Loucy (cell line): ENCODE data around the gene NRARP.

Experiments
- H2AFZ ChIP-seq: fragments of 200-600 bp; sonication (generic); 2 replicates; pipeline ENCODE4 v1.6.0; 2016; ENCODE audit warnings: antibody characterized with exemption, mild to moderate bottlenecking, low read length, moderate library complexity
- H3F3A ChIP-seq: fragments of 200-600 bp; 2 replicates; pipeline ENCODE4 v1.6.0; 2016; ENCODE audit warnings: antibody characterized with exemption, low read depth, mild to moderate bottlenecking
- H3K27me3 ChIP-seq: fragments of 200-600 bp; sonication (generic); 2 replicates; pipeline ENCODE4 v1.6.1; 2014; ENCODE audit warnings: low read length, mild to moderate bottlenecking; ENCODE audit not compliant: insufficient read depth, poor library complexity, severe bottlenecking
- H3K36me3 ChIP-seq: fragments of 200-600 bp; sonication (generic); 2 replicates; pipeline ENCODE4 v1.6.1; 2016; ENCODE audit warnings: low read length; ENCODE audit not compliant: insufficient read depth
- H3K4me1 ChIP-seq: fragments of 200-600 bp; sonication (generic); 2 replicates; pipeline ENCODE4 v1.5.1; 2014; ENCODE audit warnings: low read length, mild to moderate bottlenecking; ENCODE audit not compliant: insufficient read depth, poor library complexity, severe bottlenecking
- H3K4me2 ChIP-seq: fragments of 200-600 bp; sonication (generic); 2 replicates; pipeline ENCODE4 v1.6.0; 2014; ENCODE audit warnings: antibody characterized with exemption, low read length, low read depth, mild to moderate bottlenecking; ENCODE audit not compliant: poor library complexity, severe bottlenecking
- H3K4me3 ChIP-seq: fragments of 200-600 bp; sonication (generic); 2 replicates; pipeline ENCODE4 v1.5.1; 2014; ENCODE audit warnings: low read length, mild to moderate bottlenecking, mixed read lengths; ENCODE audit not compliant: poor library complexity, severe bottlenecking
- H3K79me2 ChIP-seq: fragments of 200-600 bp; sonication (generic); 2 replicates; pipeline ENCODE4 v1.6.1; 2014; ENCODE audit warnings: low read length; ENCODE audit not compliant: insufficient read depth
- H3K9ac ChIP-seq: fragments of 200-600 bp; sonication (generic); 2 replicates; pipeline ENCODE4 v1.6.0; 2014; ENCODE audit warnings: mild to moderate bottlenecking, low read depth, low read length, moderate library complexity; ENCODE audit not compliant: poor library complexity, severe bottlenecking
- H3K9me2 ChIP-seq: fragments of 200-600 bp; sonication (generic); replicated peaks from 2 replicates; pipeline ENCODE4 v1.6.1; 2016; ENCODE audit warnings: low read depth, low read length, mixed read lengths
- H3K9me3 ChIP-seq: fragments of 200-600 bp; sonication (generic); 2 replicates; pipeline ENCODE4 v1.6.1; 2014; ENCODE audit warnings: mild to moderate bottlenecking, antibody characterized with exemption, low read length, low read depth; ENCODE audit not compliant: insufficient read depth
- H4K20me1 ChIP-seq: fragments of 200-600 bp; sonication (generic); 2 replicates; pipeline ENCODE4 v1.6.0; 2014; ENCODE audit warnings: antibody characterized with exemption, low read length, mild to moderate bottlenecking; ENCODE audit not compliant: insufficient read depth, poor library complexity, severe bottlenecking
- EZH2phosphoT487 ChIP-seq: fragments of 200-600 bp; IDR thresholded peaks from 2 replicates; pipeline ENCODE4 v1.6.1; 2018; ENCODE audit warnings: antibody characterized with exemption, mild to moderate bottlenecking, moderate library complexity, borderline replicate concordance
- TF ChIP-seq, protein P1 (sequence below): fragments of 200-600 bp; sonication (generic); conservative IDR thresholded peaks from 2 replicates; pipeline ENCODE4 v1.5.1; 2014; ENCODE audit warnings: mild to moderate bottlenecking, antibody characterized with exemption, low read length

NRARP gene

DNA sequence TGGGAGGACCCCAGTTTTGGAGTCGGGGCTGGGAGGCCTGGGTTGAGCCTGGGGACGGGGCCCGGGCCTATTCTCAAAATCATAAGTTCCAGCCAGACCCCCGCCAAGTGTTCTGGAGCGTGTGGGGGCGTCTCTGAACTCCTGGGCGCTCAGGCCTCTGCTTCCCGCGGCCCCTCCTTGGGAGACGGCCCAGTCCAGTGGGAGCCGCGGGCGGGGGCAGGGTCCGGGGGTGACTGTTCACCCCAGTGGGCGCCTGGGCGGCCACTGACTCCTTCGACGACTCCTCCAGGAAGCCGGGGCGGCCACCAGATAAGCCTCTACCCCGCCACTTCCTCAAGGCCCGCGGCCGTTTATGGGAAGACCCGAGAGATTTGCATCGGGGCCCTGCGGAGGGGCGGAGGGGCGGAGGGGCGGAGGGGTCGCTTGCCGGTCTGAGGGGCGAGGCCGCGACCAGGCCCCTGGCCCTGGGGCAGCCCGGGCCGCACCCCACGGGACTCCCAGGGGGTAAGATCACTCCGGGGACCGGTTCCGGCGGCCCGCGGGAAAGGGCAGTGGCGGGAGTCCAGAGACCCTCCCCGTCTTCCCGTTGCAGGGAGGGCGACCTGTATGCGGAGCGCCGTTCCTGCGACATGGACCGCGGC is 23.9 kb downstream of the NRARP start:
- Histone ChIP-seq H3K9me2 (no peaks in the 10 kb centered on the region), H3F3A (no peaks in the 10 kb centered on the region), H2AFZ (no peak overlapping the region), H3K9ac (no peak overlapping the region), H3K9me3 (no peaks in the 10 kb centered on the region), H3K4me3 (no peak overlapping the region), H3K4me2 (no peak overlapping the region), H3K27me3 (no peaks in the 10 kb centered on the region), H3K36me3 (no peaks in the 10 kb centered on the region; the same call in 1 of the 2 replicates), H3K79me2 (no peaks in the 10 kb centered on the region), H4K20me1 (no peaks in the 10 kb centered on the region), H3K4me1 (no peaks in the 10 kb centered on the region)
- TF ChIP-seq, protein P1, sequence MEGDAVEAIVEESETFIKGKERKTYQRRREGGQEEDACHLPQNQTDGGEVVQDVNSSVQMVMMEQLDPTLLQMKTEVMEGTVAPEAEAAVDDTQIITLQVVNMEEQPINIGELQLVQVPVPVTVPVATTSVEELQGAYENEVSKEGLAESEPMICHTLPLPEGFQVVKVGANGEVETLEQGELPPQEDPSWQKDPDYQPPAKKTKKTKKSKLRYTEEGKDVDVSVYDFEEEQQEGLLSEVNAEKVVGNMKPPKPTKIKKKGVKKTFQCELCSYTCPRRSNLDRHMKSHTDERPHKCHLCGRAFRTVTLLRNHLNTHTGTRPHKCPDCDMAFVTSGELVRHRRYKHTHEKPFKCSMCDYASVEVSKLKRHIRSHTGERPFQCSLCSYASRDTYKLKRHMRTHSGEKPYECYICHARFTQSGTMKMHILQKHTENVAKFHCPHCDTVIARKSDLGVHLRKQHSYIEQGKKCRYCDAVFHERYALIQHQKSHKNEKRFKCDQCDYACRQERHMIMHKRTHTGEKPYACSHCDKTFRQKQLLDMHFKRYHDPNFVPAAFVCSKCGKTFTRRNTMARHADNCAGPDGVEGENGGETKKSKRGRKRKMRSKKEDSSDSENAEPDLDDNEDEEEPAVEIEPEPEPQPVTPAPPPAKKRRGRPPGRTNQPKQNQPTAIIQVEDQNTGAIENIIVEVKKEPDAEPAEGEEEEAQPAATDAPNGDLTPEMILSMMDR: no peak
- no peak for TF ChIP-seq EZH2phosphoT487

DNA sequence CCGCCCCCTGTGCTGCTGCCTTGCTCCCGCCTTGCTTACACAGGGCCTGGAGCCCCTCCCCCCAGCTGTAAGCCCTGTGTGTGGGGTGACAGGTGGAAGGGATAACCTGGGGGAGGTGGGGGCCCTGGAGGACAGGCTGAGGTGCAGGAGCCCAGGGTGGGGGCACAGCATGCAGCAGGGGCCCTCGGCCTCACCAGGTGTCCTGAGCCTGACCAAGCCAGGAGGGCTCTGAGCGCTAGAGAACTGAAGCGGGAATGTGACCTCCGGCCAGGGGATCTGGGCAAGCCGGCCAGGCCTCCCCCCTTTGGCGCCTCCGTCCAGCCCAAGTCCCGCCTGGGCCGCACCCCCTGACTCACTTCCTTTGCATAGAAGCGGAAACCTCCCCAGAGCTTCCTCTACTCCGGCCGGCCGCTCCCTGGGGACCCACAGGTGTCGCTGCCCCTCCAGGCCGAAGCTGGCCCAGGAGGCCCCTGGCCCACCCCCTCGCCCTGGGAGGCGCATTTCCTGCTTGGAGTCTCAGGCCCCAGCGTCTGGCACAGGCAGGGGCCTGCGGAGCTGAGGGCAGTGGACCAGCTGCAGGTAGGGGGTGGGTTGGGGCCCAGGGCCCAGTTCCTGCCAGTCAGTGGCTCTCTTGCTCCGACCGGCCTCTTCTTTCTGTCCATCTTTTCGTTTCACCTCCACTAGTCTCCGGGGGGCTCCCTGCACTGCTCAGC is 24.6 kb downstream of the NRARP start, which contains the start of gene TOR4A:
TSS of gene TOR4A (plus strand) at position 398 of the 713 bp plus-strand sequence. CDS start 964 bp downstream, outside the sequence.
- H3K27me3 ChIP-seq: no peaks in the 10 kb centered on the region
- H3F3A ChIP-seq: no peaks in the 10 kb centered on the region
- H3K4me2 ChIP-seq: no peak within 1 kb of the TSS
- H3K4me1 ChIP-seq: no peaks in the 10 kb centered on the region
- H3K9me2 ChIP-seq: no peaks in the 10 kb centered on the region
- H2AFZ ChIP-seq: no peak within 1 kb of the TSS
- no peaks in the 10 kb centered on the region; the same call in 1 of the 2 replicates for H3K36me3 ChIP-seq
- no peak within 1 kb of the TSS for H3K4me3 ChIP-seq
- no peak within 1 kb of the TSS for H3K9ac ChIP-seq
- H3K9me3 ChIP-seq: no peaks in the 10 kb centered on the region
- no peaks in the 10 kb centered on the region for H4K20me1 ChIP-seq
- no peaks in the 10 kb centered on the region for H3K79me2 ChIP-seq
- TF ChIP-seq, protein P1: no peak
- TF ChIP-seq EZH2phosphoT487: no peak

DNA sequence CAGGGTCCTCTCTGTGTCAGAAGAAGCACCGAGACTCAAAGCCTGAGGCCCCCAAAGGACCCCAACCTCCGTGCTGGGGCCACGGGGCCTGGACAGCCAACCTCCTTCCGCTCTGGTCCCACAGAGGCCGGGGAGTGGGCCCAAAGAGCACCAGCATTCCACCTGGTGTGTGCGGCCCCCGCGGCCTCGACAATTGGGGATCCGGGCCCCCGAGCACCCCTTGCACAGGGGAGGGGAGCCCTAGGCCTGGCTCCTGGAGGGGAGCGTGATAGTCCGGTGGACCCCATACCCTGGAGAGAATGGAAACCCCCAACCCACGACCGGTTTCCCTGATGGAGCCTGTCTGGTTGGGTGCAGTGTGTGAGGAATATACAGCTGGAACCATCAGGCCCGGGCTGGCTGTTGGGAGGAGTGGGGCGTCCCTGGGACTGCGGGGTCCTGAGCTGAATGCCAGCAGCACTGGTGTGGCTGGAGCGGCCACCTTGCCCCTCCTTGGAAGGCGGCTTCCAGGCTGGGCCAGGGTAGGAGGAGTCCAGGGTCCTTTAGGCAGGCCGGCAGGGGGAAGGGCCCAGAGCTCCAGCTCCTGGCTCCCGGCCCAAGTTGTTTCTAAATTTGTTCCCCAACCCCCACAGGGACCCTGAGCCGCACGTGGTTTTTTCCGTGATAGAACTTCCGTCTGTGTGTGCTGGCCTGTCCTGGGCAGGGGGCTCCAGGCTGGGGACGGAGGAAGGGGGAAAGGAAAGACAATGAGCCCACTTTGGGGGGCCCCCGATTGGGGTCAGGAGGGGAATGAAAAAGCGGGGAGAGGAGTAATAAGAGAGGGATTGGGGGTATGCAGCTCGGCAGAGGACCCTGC is 25.4 kb downstream of the NRARP start:
- H3F3A ChIP-seq: no peaks in the 10 kb centered on the region
- H3K9me3 ChIP-seq: no peaks in the 10 kb centered on the region
- no peak overlapping the region for H3K4me2 ChIP-seq
- H3K9me2 ChIP-seq: no peaks in the 10 kb centered on the region
- peaks cover under 1% of the 10 kb centered on the region for H4K20me1 ChIP-seq
- no peak overlapping the region for H3K4me3 ChIP-seq
- H3K4me1 ChIP-seq: no peaks in the 10 kb centered on the region
- H3K79me2 ChIP-seq: no peaks in the 10 kb centered on the region
- no peak overlapping the region for H2AFZ ChIP-seq
- H3K27me3 ChIP-seq: no peaks in the 10 kb centered on the region
- TF ChIP-seq, protein P1: no peak
- TF ChIP-seq EZH2phosphoT487: no peak
- no peaks in the 10 kb centered on the region; the same call in 1 of the 2 replicates for H3K36me3 ChIP-seq
- H3K9ac ChIP-seq: no peak overlapping the region
